COR-L47 (cell line): ENCODE measurements around the gene PVALEF.

Experiments used
- DNase-seq: peaks from one replicate; lab custom pipeline; 2025; lab: John Stamatoyannopoulos, UW

PVALEF gene

GRCh38 chr17:81128774-81129173 lies 36.5 kb upstream of the PVALEF start:
- DNase-seq = no peak

- DNase-seq = no peak
Measured at GRCh38 chr17:81129289-81129688, 36.0 kb upstream of the PVALEF start.

GRCh38 chr17:81129711-81130367 lies 35.5 kb upstream of the PVALEF start:
- DNase-seq = no peak

- no peak for DNase-seq
Measured at GRCh38 chr17:81130385-81131361, 34.6 kb upstream of the PVALEF start.

GRCh38 chr17:81131486-81132196 lies 33.7 kb upstream of the PVALEF start:
- DNase-seq = no peak

- DNase-seq = no peak
Measured at GRCh38 chr17:81132197-81132540, 33.1 kb upstream of the PVALEF start.

GRCh38 chr17:81132770-81133723 lies 32.3 kb upstream of the PVALEF start:
- no peak for DNase-seq

- DNase-seq = no peak
Measured at GRCh38 chr17:81134064-81134781, 31.1 kb upstream of the PVALEF start.

GRCh38 chr17:81135505-81136278 lies 29.6 kb upstream of the PVALEF start:
- DNase-seq = peak; percentile 88

- no peak for DNase-seq
Measured at GRCh38 chr17:81136366-81136765, 28.9 kb upstream of the PVALEF start.

- DNase-seq = no peak
Measured at GRCh38 chr17:81137248-81137647, 28.1 kb upstream of the PVALEF start.

- DNase-seq = no peak
Measured at GRCh38 chr17:81138083-81138482, 27.2 kb upstream of the PVALEF start.

GRCh38 chr17:81138500-81138899 lies 26.8 kb upstream of the PVALEF start:
- DNase-seq = no peak

- DNase-seq = no peak
Measured at GRCh38 chr17:81139428-81139827, 25.9 kb upstream of the PVALEF start.

- no peak for DNase-seq
Measured at GRCh38 chr17:81140018-81140417, 25.3 kb upstream of the PVALEF start.

- DNase-seq = no peak
Measured at GRCh38 chr17:81140695-81141094, 24.6 kb upstream of the PVALEF start.

- peak; percentile 87 for DNase-seq
Measured at GRCh38 chr17:81142301-81143199, 22.8 kb upstream of the PVALEF start.

- DNase-seq = no peak
Measured at GRCh38 chr17:81143200-81143527, 22.1 kb upstream of the PVALEF start.
